SK-N-SH (cell line): Measurements from ENCODE around the gene PEBP1. TPM values are rescaled to one million over a fixed set of nuclear protein-coding genes. Genes with fewer than 3 reads are reported as not detected.

Experiments used
- CTCF ChIA-PET: fragments of 300-600, 350-600 bp; formaldehyde crosslinking; extraction: SDS; loops from one replicate; lab custom pipeline; 2021; lab: Yijun Ruan, JAX
- POLR2A ChIA-PET: fragments of 350-600 bp; sonication (Branson Sonifier 250); formaldehyde crosslinking; extraction: SDS; loops from one replicate; lab custom pipeline; 2020; ENCODE audit warnings: antibody characterized with exemption, inconsistent platforms; lab: Yijun Ruan, JAX
- DNase-seq: peaks from one replicate; pipeline ENCODE4 v3.0.0; 2012
- H2AFZ ChIP-seq: fragments of 200-600 bp; sonication (generic); 2 replicates; pipeline ENCODE4 v1.8.1; 2016; ENCODE audit warnings: antibody characterized with exemption, mild to moderate bottlenecking, low read depth
- H3F3A ChIP-seq: fragments of 200-600 bp; sonication (generic); replicated peaks from 2 replicates; pipeline ENCODE3; 2016; ENCODE audit warnings: antibody characterized with exemption, mild to moderate bottlenecking; ENCODE audit not compliant: insufficient read depth
- H3K27ac ChIP-seq, 2 experiments: fragments of 200-500 bp in 1 of 2; fragments of 200-600 bp in 1 of 2; sonication (Bioruptor generic) in 1 of 2; sonication (generic), shearing (Covaris generic) in 1 of 2; 2 replicates each; pipeline versions ENCODE4 v1.5.1 to v1.6.1; 2014 to 2016; ENCODE audit warnings: low read depth in 2 of 2, inconsistent platforms in 1 of 2, low read length in 1 of 2, mild to moderate bottlenecking in 1 of 2, mixed read lengths in 1 of 2
- H3K27me3 ChIP-seq: fragments of 200-600 bp; sonication (generic), shearing (Covaris generic); 2 replicates; pipeline ENCODE4 v1.6.1; 2016; ENCODE audit warnings: mixed run types; ENCODE audit not compliant: insufficient read depth
- H3K36me3 ChIP-seq, 2 experiments: fragments of 200-500 bp in 1 of 2; fragments of 200-600 bp in 1 of 2; sonication (Bioruptor generic) in 1 of 2; sonication (generic) in 1 of 2; replicated peaks in 1 of 2; 2 replicates each; pipeline versions ENCODE3 to v1.5.1; 2014 to 2016; ENCODE audit warnings: low read length in 1 of 2, mild to moderate bottlenecking in 1 of 2; ENCODE audit not compliant: insufficient read depth in 2 of 2, control insufficient read depth in 1 of 2
- H3K4me1 ChIP-seq, 2 experiments: fragments of 200-500 bp in 1 of 2; fragments of 200-600 bp in 1 of 2; sonication (Bioruptor generic) in 1 of 2; sonication (generic), shearing (Covaris generic) in 1 of 2; 2 replicates each; pipeline versions ENCODE4 v1.5.1 to v1.6.1; 2014 to 2016; ENCODE audit warnings: low read depth in 1 of 2, low read length in 1 of 2, mixed run types in 1 of 2; ENCODE audit not compliant: insufficient read depth in 2 of 2, control insufficient read depth in 1 of 2
- H3K4me2 ChIP-seq: fragments of 200-600 bp; sonication (generic), shearing (Covaris generic); 2 replicates; pipeline ENCODE4 v1.6.1; 2017; ENCODE audit warnings: mixed run types
- H3K4me3 ChIP-seq, 2 experiments: fragments of 200-500 bp in 1 of 2; fragments of 200-600 bp in 1 of 2; sonication (Bioruptor generic) in 1 of 2; sonication (generic), shearing (Covaris generic) in 1 of 2; 2 replicates each; pipeline versions ENCODE4 v1.5.1 to v1.8.1; 2014 to 2016; ENCODE audit warnings: low read depth in 2 of 2, inconsistent platforms in 1 of 2, low read length in 1 of 2, mild to moderate bottlenecking in 1 of 2, mixed read lengths in 1 of 2, moderate library complexity in 1 of 2
- H3K79me2 ChIP-seq: fragments of 200-600 bp; sonication (generic); 2 replicates; pipeline ENCODE4 v1.8.1; 2017; ENCODE audit warnings: mild to moderate bottlenecking; ENCODE audit not compliant: insufficient read depth
- H3K9ac ChIP-seq: fragments of 200-600 bp; sonication (generic); 2 replicates; pipeline ENCODE4 v1.6.1; 2017; ENCODE audit warnings: mixed run types
- H3K9me2 ChIP-seq: fragments of 200-600 bp; sonication (generic); 2 replicates; pipeline ENCODE4 v1.6.1; 2017; ENCODE audit warnings: mixed run types
- H3K9me3 ChIP-seq: fragments of 200-600 bp; sonication (generic); 2 replicates; pipeline ENCODE4 v1.6.1; 2017; ENCODE audit warnings: mixed run types, mild to moderate bottlenecking, moderate library complexity
- H4K20me1 ChIP-seq: fragments of 200-600 bp; sonication (generic); 2 replicates; pipeline ENCODE4 v1.6.1; 2017; ENCODE audit warnings: mild to moderate bottlenecking, mixed run types; ENCODE audit not compliant: insufficient read depth
- CHD2 ChIP-seq: fragments of 150-350 bp; IDR thresholded peaks from 2 replicates; pipeline ENCODE4 v1.6.1; 2018; ENCODE audit warnings: low read length; ENCODE audit not compliant: partially characterized antibody
- CTCF ChIP-seq: fragments of 200-600 bp; sonication (generic); IDR thresholded peaks from 2 replicates; pipeline ENCODE4 v1.6.1; 2017; ENCODE audit warnings: antibody characterized with exemption, mild to moderate bottlenecking, moderate library complexity
- EP300 ChIP-seq, 2 experiments: IDR thresholded peaks; 2 replicates each; pipeline versions ENCODE4 v1.4.0 to v1.6.1; 2012; ENCODE audit warnings: borderline replicate concordance in 1 of 2, low read depth in 1 of 2, low read length in 1 of 2
- EZH2phosphoT487 ChIP-seq: fragments of 200-600 bp; sonication (generic); IDR thresholded peaks from 2 replicates; pipeline ENCODE4 v1.6.1; 2017; ENCODE audit warnings: low read depth, mixed run types, mild to moderate bottlenecking, antibody characterized with exemption, moderate library complexity, borderline replicate concordance
- GABPA ChIP-seq: IDR thresholded peaks from 2 replicates; pipeline ENCODE4 v1.4.0; 2012; ENCODE audit warnings: low read depth, mild to moderate bottlenecking
- IRF3 ChIP-seq: fragments of 150-350 bp; IDR thresholded peaks from 2 replicates; pipeline ENCODE4 v1.6.1; 2016; ENCODE audit warnings: mild to moderate bottlenecking, low read depth, low read length
- MEF2A ChIP-seq: IDR thresholded peaks from 2 replicates; pipeline ENCODE4 v1.4.0; 2012; ENCODE audit warnings: low read depth, borderline replicate concordance
- MXI1 ChIP-seq: IDR thresholded peaks from 2 replicates; pipeline ENCODE4 v1.6.1; 2012; ENCODE audit warnings: mild to moderate bottlenecking, low read depth, low read length, improper control_type of control experiment
- NFIC ChIP-seq: IDR thresholded peaks from 2 replicates; pipeline ENCODE4 v1.4.0; 2012; ENCODE audit warnings: borderline replicate concordance
- NRF1 ChIP-seq: IDR thresholded peaks from 2 replicates; pipeline ENCODE4 v1.6.1; 2012; ENCODE audit warnings: low read depth, mild to moderate bottlenecking, low read length
- PBX3 ChIP-seq: IDR thresholded peaks from 2 replicates; pipeline ENCODE4; 2012
- RAD21 ChIP-seq: IDR thresholded peaks from 2 replicates; pipeline ENCODE4 v1.6.1; 2012; ENCODE audit warnings: mild to moderate bottlenecking, low read length
- RCOR1 ChIP-seq: fragments of 150-350 bp; IDR thresholded peaks from 2 replicates; pipeline ENCODE4 v1.6.1; 2017; ENCODE audit warnings: antibody characterized with exemption, low read length
- REST ChIP-seq: IDR thresholded peaks from 2 replicates; pipeline ENCODE4 v1.6.1; 2012; ENCODE audit warnings: mild to moderate bottlenecking, low read depth, low read length, moderate library complexity
- RFX5 ChIP-seq: IDR thresholded peaks from 2 replicates; pipeline ENCODE4 v1.6.1; 2012; ENCODE audit warnings: mild to moderate bottlenecking, improper control_type of control experiment, low read length
- RXRA ChIP-seq: IDR thresholded peaks from 2 replicates; pipeline ENCODE4 v1.4.0; 2012; ENCODE audit warnings: low read depth, mild to moderate bottlenecking, borderline replicate concordance
- SIN3A ChIP-seq: IDR thresholded peaks from 2 replicates; pipeline ENCODE4 v1.6.1; 2012; ENCODE audit warnings: low read depth, mild to moderate bottlenecking, low read length, moderate library complexity, borderline replicate concordance
- TAF1 ChIP-seq: IDR thresholded peaks from 2 replicates; pipeline ENCODE4 v1.6.1; 2012; ENCODE audit warnings: low read depth, mild to moderate bottlenecking, low read length, moderate library complexity, borderline replicate concordance
- YY1 ChIP-seq: IDR thresholded peaks from 2 replicates; pipeline ENCODE4 v1.4.0; 2012; ENCODE audit warnings: low read depth, mild to moderate bottlenecking
- ZBTB33 ChIP-seq: IDR thresholded peaks from 2 replicates; pipeline ENCODE4 v1.4.0; 2012; ENCODE audit warnings: low read depth, borderline replicate concordance
- WGBS: methylation state at CpG from one replicate; pipeline ENCODE4 v1.1.6; 2017; ENCODE audit warnings: low lambda C conversion rate; 5-methylcytosine and 5-hydroxymethylcytosine counted together
- polyA plus RNA-seq, 3 experiments: library from polyadenylated mRNA; depleted of rRNA; stranded (reverse); fragments of >200 nt; gene quantifications; 2 replicates each; pipeline ENCODE4 v1.2.3, GENCODE V29; 2012

The PEBP1 gene
- polyA plus RNA-seq, 1 of the 3 experiments (the other 2 are of a cell fraction): 219 TPM

- no peaks in the 10 kb centered on the region for H3K4me1 ChIP-seq
- H3K27ac ChIP-seq: no peak overlapping the region
- ChIA-PET CTCF (no interaction called here), POLR2A (no interaction called here)
- no peaks in the 10 kb centered on the region for H4K20me1 ChIP-seq
- peaks cover 18% of the 10 kb centered on the region for H3F3A ChIP-seq
- peaks cover 32 to 46% of the 10 kb centered on the region in 2 experiments for H3K36me3 ChIP-seq
- DNase-seq: no peak
- no peak overlapping the region for H2AFZ ChIP-seq
- no peaks in the 10 kb centered on the region for H3K9me2 ChIP-seq
- 90% methylated on average over 9 of the region's 9 CpGs for WGBS
- H3K79me2 ChIP-seq: peaks cover 4% of the 10 kb centered on the region; the same call in 1 of the 2 replicates
- H3K9me3 ChIP-seq: no peaks in the 10 kb centered on the region
- no peak overlapping the region for H3K4me2 ChIP-seq
- no peaks in the 10 kb centered on the region for H3K27me3 ChIP-seq
- no peak overlapping the region for H3K4me3 ChIP-seq
- H3K9ac ChIP-seq: no peak overlapping the region
- TF ChIP-seq REST (no peak), MXI1 (no peak), MEF2A (no peak), ZBTB33 (no peak), SIN3A (no peak), GABPA (no peak), RCOR1 (no peak), RFX5 (no peak), EZH2phosphoT487 (no peak), NFIC (no peak), RAD21 (no peak), RXRA (no peak), CTCF (no peak), IRF3 (no peak), EP300 (IDR thresholded peaks at IDR 0.05; ENCODE audit: borderline replicate concordance in 1 of 2, low read depth in 1 of 2, low read length in 1 of 2) (no peak), NRF1 (no peak), YY1 (no peak), TAF1 (no peak), PBX3 (no peak), CHD2 (no peak)
Observed at GRCh38 chr12:118145798-118146156, 9.9 kb downstream of the PEBP1 start.
